ENCODE results near the gene TPCN1.

DNA sequence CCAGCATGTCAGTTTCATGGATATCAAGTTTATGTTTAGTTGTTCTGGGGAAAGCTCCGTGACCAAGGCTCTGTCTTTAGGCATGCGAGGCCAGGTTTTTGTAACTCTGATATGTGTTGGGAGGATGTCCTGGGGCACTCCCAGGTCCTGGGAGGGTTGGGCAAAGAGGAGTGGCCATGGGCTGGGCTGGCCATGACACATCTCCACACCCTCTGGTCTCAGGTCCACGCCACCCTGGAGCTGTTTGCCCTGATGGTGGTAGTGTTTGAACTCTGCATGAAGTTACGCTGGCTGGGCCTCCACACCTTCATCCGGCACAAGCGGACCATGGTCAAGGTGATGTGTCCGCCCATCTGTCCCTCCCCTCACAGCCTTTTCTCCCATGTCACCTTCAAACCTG lies 46.4 kb downstream of the TPCN1 start:
- TF ChIP-seq EZH2 (IDR thresholded peaks at IDR 0.05) (no peak), POLR2AphosphoS5 (IDR thresholded peaks at IDR 0.05; ENCODE audit: borderline replicate concordance, low read depth, low read length) (no peak), FOXP2 (optimal IDR thresholded peaks at IDR 0.05; ENCODE audit: control extremely low read depth, extremely low read length, insufficient read depth) (no peak)
